ENCODE data around the gene PPM1J. TPM values are rescaled to one million over a fixed set of nuclear protein-coding genes. Genes with fewer than 3 reads are reported as not detected.
A peak's percentile ranks its signal among the peaks of the same experiment; 100 is the strongest.

Gene PPM1J
- total RNA-seq, 4 donors from 2014 or later, result 6.6 to 22.1 (median 13.4) TPM

- Histone ChIP-seq H3K27me3 (no peaks in the 10 kb centered on the region), H3K36me3 (no peaks in the 10 kb centered on the region)
- 92% methylated on average over 2 of the region's 2 CpGs for WGBS
Measured at GRCh38 chr1:112719706-112720105, 4.6 kb upstream of the PPM1J start.

GRCh38 chr1:112718691-112719418, 3.7 kb upstream of the PPM1J start:
- Histone ChIP-seq H3K36me3 (no peaks in the 10 kb centered on the region), H3K27ac (no peak overlapping the region), H3K4me1 (peaks cover 49% of the 10 kb centered on the region), H3K4me3 (peak overlapping the region; percentile 42), H3K27me3 (no peaks in the 10 kb centered on the region), H3K9me3 (no peaks in the 10 kb centered on the region)
- DNase-seq (ENCODE audit: low spot score in 2 of 2), result peak in 1 of 2 donors; percentile 87
- WGBS, result 21% methylated on average over 20 of the region's 44 CpGs
- TF ChIP-seq POLR2AphosphoS5 (IDR thresholded peaks at IDR 0.05) (no peak), EP300 (IDR thresholded peaks at IDR 0.05) (no peak), CTCF (IDR thresholded peaks at IDR 0.05) (peak; percentile 64 to 94), POLR2A (IDR thresholded peaks at IDR 0.05) (no peak)

More at GRCh38 chr1:112719706-112720105, 4.6 kb upstream of the PPM1J start:
- peaks cover 40% of the 10 kb centered on the region for H3K4me1 ChIP-seq
- no peak overlapping the region for H3K4me3 ChIP-seq
- peak; percentile 14 to 23 for DNase-seq (ENCODE audit: low spot score in 2 of 2)
- H3K9me3 ChIP-seq, result no peaks in the 10 kb centered on the region
- H3K27ac ChIP-seq, result no peak overlapping the region
- TF ChIP-seq POLR2AphosphoS5 (IDR thresholded peaks at IDR 0.05) (no peak), POLR2A (IDR thresholded peaks at IDR 0.05) (no peak)

- Histone ChIP-seq H3K27ac (no peak overlapping the region), H3K4me1 (peaks cover 43% of the 10 kb centered on the region), H3K9me3 (no peaks in the 10 kb centered on the region), H3K4me3 (no peak overlapping the region), H3K27me3 (no peaks in the 10 kb centered on the region), H3K36me3 (no peaks in the 10 kb centered on the region)
- DNase-seq (ENCODE audit: low spot score in 2 of 2), result peak in 1 of 2 donors; percentile 34
- 85% methylated on average over 2 of the region's 2 CpGs for WGBS
- no peak for TF ChIP-seq POLR2AphosphoS5 (IDR thresholded peaks at IDR 0.05)
- TF ChIP-seq EP300 (IDR thresholded peaks at IDR 0.05), result no peak
Measured at GRCh38 chr1:112717263-112717873, 2.2 kb upstream of the PPM1J start.

- H3K36me3 ChIP-seq, result no peaks in the 10 kb centered on the region
- TF ChIP-seq EP300 (IDR thresholded peaks at IDR 0.05), result no peak
- peak; percentile 92 to 93 for TF ChIP-seq CTCF (IDR thresholded peaks at IDR 0.05)
- peak overlapping the region; percentile 72 for H3K27ac ChIP-seq
- H3K27me3 ChIP-seq, result no peaks in the 10 kb centered on the region
- WGBS, result 15% methylated on average over 13 of the region's 13 CpGs
- H3K9me3 ChIP-seq, result no peaks in the 10 kb centered on the region
- H3K4me3 ChIP-seq, result peak overlapping the region; percentile 67
- peak; percentile 89 to 91 for DNase-seq (ENCODE audit: low spot score in 2 of 2)
- peaks cover 39% of the 10 kb centered on the region for H3K4me1 ChIP-seq
Measured at GRCh38 chr1:112716133-112716720, 1.1 kb upstream of the PPM1J start.

- Histone ChIP-seq H3K27me3 (no peaks in the 10 kb centered on the region), H3K4me3 (peak overlapping the region; percentile 67), H3K4me1 (peaks cover 39% of the 10 kb centered on the region), H3K36me3 (no peaks in the 10 kb centered on the region), H3K27ac (peak overlapping the region; percentile 72), H3K9me3 (no peaks in the 10 kb centered on the region)
- WGBS, result 16% methylated on average over 12 of the region's 86 CpGs
- TF ChIP-seq EP300 (IDR thresholded peaks at IDR 0.05), result no peak
- TF ChIP-seq CTCF (IDR thresholded peaks at IDR 0.05), result no peak
- no peak for TF ChIP-seq POLR2A (IDR thresholded peaks at IDR 0.05)
- no peak for TF ChIP-seq POLR2AphosphoS5 (IDR thresholded peaks at IDR 0.05)
- peak; percentile 81 to 84 for DNase-seq (ENCODE audit: low spot score in 2 of 2)
Measured at GRCh38 chr1:112714313-112715263, 544 bp downstream of the PPM1J start.

All from suprapubic skin (tissue), 4 donors.